ENCODE measurements around the gene RBM20. TPM values are rescaled to one million over a fixed set of nuclear protein-coding genes. Genes with fewer than 3 reads are reported as not detected.

RBM20 gene
- total and polyA plus RNA-seq, 2 of the 13 experiments (the other 11 are each of a cell fraction or from before 2014, with no cell fraction given), result 0.02 to 0.22 TPM

DNA sequence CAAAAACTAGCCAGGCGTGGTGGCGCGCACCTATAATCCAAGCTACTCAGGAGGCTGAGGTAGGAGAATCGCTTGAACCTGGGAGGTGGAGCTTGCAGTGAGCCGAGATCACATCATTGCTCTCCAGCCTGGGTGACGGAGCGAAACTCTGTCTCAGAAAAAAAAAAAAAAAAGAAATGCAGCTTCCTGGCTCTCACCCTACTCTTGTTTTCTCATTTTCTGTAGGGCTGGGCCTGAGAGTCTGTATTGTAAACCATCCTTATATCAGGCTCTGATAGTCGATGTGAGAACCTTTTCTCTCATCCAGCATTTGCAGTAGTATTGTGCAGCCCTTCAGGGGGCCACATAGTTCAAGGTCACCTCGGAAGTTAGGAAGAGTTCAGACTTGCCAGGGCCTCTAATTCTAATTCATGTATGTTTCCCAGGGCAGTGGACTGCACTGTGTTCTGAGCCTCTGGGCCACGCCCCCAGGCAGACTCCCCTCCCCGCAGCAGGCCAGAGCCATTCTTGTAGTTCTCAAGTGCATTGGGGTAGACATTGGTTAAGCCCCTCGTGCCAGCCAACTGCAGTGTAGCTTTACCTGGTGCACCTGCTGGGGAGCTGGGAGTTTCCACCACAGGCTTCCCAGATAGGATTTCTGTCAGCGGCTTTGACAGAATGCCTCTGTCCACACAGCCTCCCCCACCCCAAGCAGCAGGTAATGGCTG lies 189.3 kb downstream of the RBM20 start (continued):
- TF ChIP-seq ZMAT3 (CRISPR knock-in tag; conservative IDR thresholded peaks at IDR 0.05) (no peak), FOXK1 (CRISPR knock-in tag; IDR thresholded peaks at IDR 0.05; ENCODE audit: borderline replicate concordance, low read depth) (no peak), ZNF781 (CRISPR knock-in tag; IDR thresholded peaks at IDR 0.05; ENCODE audit: borderline replicate concordance, not compliant biosample characterization) (no peak), RNF2 (conservative IDR thresholded peaks at IDR 0.05; ENCODE audit: low read depth) (no peak), ZNF777 (CRISPR knock-in tag; IDR thresholded peaks at IDR 0.05) (no peak), ZNF720 (CRISPR knock-in tag; IDR thresholded peaks at IDR 0.05) (no peak), DMAP1 (CRISPR knock-in tag; IDR thresholded peaks at IDR 0.05) (no peak), ZNF546 (CRISPR knock-in tag; conservative IDR thresholded peaks at IDR 0.05) (no peak), ZNF124 (CRISPR knock-in tag; IDR thresholded peaks at IDR 0.05) (no peak), ZNF737 (CRISPR knock-in tag; IDR thresholded peaks at IDR 0.05; ENCODE audit: borderline replicate concordance) (no peak), HNRNPK (IDR thresholded peaks at IDR 0.05; ENCODE audit: low read depth, low read length, poor library complexity, severe bottlenecking) (no peak), ZMYM4 (CRISPR knock-in tag; IDR thresholded peaks at IDR 0.05) (0 out of 2 replicates have a peak, but pooled peaks have one; percentile 14), EZH2 (conservative IDR thresholded peaks at IDR 0.05; ENCODE audit: low read depth, low read length) (no peak), NR2F6 (IDR thresholded peaks at IDR 0.05) (peak; percentile 46; the same call in 1 of the 2 replicates), NR2F6 (CRISPR knock-in tag; IDR thresholded peaks at IDR 0.05) (0 out of 2 replicates have a peak, but pooled peaks have one; percentile 26), NAIF1 (CRISPR knock-in tag; IDR thresholded peaks at IDR 0.05; ENCODE audit: borderline replicate concordance) (no peak), PAWR (CRISPR knock-in tag; IDR thresholded peaks at IDR 0.05; ENCODE audit: borderline replicate concordance) (no peak), ZSCAN9 (CRISPR knock-in tag; IDR thresholded peaks at IDR 0.05; ENCODE audit: borderline replicate concordance) (no peak), ZNF879 (CRISPR knock-in tag; IDR thresholded peaks at IDR 0.05) (no peak)
- TF ChIP-seq, protein P1, sequence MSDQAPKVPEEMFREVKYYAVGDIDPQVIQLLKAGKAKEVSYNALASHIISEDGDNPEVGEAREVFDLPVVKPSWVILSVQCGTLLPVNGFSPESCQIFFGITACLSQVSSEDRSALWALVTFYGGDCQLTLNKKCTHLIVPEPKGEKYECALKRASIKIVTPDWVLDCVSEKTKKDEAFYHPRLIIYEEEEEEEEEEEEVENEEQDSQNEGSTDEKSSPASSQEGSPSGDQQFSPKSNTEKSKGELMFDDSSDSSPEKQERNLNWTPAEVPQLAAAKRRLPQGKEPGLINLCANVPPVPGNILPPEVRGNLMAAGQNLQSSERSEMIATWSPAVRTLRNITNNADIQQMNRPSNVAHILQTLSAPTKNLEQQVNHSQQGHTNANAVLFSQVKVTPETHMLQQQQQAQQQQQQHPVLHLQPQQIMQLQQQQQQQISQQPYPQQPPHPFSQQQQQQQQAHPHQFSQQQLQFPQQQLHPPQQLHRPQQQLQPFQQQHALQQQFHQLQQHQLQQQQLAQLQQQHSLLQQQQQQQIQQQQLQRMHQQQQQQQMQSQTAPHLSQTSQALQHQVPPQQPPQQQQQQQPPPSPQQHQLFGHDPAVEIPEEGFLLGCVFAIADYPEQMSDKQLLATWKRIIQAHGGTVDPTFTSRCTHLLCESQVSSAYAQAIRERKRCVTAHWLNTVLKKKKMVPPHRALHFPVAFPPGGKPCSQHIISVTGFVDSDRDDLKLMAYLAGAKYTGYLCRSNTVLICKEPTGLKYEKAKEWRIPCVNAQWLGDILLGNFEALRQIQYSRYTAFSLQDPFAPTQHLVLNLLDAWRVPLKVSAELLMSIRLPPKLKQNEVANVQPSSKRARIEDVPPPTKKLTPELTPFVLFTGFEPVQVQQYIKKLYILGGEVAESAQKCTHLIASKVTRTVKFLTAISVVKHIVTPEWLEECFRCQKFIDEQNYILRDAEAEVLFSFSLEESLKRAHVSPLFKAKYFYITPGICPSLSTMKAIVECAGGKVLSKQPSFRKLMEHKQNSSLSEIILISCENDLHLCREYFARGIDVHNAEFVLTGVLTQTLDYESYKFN (CRISPR knock-in tag; conservative IDR thresholded peaks at IDR 0.05), result no peak; the same call in 1 of the 2 replicates
- TF ChIP-seq, protein P2, sequence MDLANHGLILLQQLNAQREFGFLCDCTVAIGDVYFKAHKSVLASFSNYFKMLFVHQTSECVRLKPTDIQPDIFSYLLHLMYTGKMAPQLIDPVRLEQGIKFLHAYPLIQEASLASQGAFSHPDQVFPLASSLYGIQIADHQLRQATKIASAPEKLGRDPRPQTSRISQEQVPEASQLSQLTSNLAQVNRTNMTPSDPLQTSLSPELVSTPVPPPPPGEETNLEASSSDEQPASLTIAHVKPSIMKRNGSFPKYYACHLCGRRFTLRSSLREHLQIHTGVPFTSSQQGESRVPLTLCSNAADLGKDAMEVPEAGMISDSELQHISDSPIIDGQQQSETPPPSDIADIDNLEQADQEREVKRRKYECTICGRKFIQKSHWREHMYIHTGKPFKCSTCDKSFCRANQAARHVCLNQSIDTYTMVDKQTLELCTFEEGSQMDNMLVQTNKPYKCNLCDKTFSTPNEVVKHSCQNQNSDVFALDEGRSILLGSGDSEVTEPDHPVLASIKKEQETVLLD (CRISPR knock-in tag; IDR thresholded peaks at IDR 0.05; ENCODE audit: low read depth), result no peak
- TF ChIP-seq, protein P3, sequence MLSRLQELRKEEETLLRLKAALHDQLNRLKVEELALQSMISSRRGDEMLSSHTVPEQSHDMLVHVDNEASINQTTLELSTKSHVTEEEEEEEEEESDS (CRISPR knock-in tag; IDR thresholded peaks at IDR 0.05; ENCODE audit: borderline replicate concordance), result no peak
- TF ChIP-seq, protein P4, sequence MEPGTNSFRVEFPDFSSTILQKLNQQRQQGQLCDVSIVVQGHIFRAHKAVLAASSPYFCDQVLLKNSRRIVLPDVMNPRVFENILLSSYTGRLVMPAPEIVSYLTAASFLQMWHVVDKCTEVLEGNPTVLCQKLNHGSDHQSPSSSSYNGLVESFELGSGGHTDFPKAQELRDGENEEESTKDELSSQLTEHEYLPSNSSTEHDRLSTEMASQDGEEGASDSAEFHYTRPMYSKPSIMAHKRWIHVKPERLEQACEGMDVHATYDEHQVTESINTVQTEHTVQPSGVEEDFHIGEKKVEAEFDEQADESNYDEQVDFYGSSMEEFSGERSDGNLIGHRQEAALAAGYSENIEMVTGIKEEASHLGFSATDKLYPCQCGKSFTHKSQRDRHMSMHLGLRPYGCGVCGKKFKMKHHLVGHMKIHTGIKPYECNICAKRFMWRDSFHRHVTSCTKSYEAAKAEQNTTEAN (CRISPR knock-in tag; conservative IDR thresholded peaks at IDR 0.05), result no peak
- TF ChIP-seq, protein P5, sequence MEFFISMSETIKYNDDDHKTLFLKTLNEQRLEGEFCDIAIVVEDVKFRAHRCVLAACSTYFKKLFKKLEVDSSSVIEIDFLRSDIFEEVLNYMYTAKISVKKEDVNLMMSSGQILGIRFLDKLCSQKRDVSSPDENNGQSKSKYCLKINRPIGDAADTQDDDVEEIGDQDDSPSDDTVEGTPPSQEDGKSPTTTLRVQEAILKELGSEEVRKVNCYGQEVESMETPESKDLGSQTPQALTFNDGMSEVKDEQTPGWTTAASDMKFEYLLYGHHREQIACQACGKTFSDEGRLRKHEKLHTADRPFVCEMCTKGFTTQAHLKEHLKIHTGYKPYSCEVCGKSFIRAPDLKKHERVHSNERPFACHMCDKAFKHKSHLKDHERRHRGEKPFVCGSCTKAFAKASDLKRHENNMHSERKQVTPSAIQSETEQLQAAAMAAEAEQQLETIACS (CRISPR knock-in tag; IDR thresholded peaks at IDR 0.05), result no peak
